Activated CD4-positive, alpha-beta T cell treated with anti-CD3 and anti-CD28 coated beads, Interleukin-2, amount 10 ng/mL, durations not matched to agents 24 days and 14 days (primary cell): ENCODE data around the gene EPB41L4A. TPM values are rescaled to one million over a fixed set of nuclear protein-coding genes. Genes with fewer than 3 reads are reported as not detected.

Source experiments
- DNase-seq: peaks from one replicate; pipeline ENCODE4 v3.0.0; 2022
- H3K27ac Mint-ChIP-seq: one replicate; pipeline ENCODE4 v1.8.0; 2022; ENCODE audit warnings: mild to moderate bottlenecking, mixed read lengths
- H3K27me3 Mint-ChIP-seq: one replicate; pipeline ENCODE4 v1.8.0; 2022; ENCODE audit warnings: mixed read lengths
- H3K36me3 Mint-ChIP-seq: one replicate; pipeline ENCODE4 v1.8.0; 2022; ENCODE audit warnings: low read depth, mild to moderate bottlenecking, mixed read lengths
- H3K4me1 Mint-ChIP-seq: one replicate; pipeline ENCODE4 v1.8.0; 2021; ENCODE audit warnings: mixed read lengths
- H3K4me3 Mint-ChIP-seq: one replicate; pipeline ENCODE4 v1.8.0; 2022; ENCODE audit warnings: mild to moderate bottlenecking, moderate library complexity, mixed read lengths
- H3K9me3 Mint-ChIP-seq: one replicate; pipeline ENCODE4 v1.8.0; 2021; ENCODE audit warnings: mixed read lengths
- intact Hi-C: fragments of 100-400 bp; cut with micrococcal nuclease; formaldehyde crosslinking; loops from one replicate; pipeline ENCODE4 v1.15.1; 2023
- total RNA-seq: library from RNA; stranded (reverse); gene quantifications from 2 replicates; pipeline ENCODE4 v1.2.3, GENCODE V29; 2022

EPB41L4A gene
- total RNA-seq, 1 donor from 2014 or later, result not detected

DNA sequence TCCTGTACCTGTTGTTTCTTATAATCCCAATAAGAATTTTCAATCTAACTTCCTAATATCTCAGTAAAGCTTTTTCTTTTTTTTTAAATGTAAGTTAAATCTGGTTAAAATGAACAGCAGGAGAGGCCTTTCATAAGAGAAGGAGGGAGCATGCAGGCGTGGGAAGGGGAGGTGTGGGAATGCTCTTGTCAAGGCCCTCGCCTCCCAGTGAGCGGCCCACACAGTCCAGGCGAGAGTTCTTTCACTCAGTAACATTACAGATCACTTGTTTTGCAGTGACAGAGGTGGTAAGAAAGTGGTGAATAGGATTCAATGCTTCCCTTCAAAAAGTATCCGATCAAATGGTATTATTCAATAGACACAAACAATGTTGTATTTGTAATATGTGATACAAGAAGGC lies 125.0 kb downstream of the EPB41L4A start:
- H3K27me3 Mint-ChIP-seq, result peaks cover 2% of the 10 kb centered on the region
- no peak overlapping the region for H3K27ac Mint-ChIP-seq
- peaks cover 6% of the 10 kb centered on the region for H3K9me3 Mint-ChIP-seq
- no peaks in the 10 kb centered on the region for H3K4me1 Mint-ChIP-seq
- DNase-seq, result no peak
- intact Hi-C loops, result no loop called here
- H3K36me3 Mint-ChIP-seq, result no peaks in the 10 kb centered on the region
- no peak overlapping the region for H3K4me3 Mint-ChIP-seq

DNA sequence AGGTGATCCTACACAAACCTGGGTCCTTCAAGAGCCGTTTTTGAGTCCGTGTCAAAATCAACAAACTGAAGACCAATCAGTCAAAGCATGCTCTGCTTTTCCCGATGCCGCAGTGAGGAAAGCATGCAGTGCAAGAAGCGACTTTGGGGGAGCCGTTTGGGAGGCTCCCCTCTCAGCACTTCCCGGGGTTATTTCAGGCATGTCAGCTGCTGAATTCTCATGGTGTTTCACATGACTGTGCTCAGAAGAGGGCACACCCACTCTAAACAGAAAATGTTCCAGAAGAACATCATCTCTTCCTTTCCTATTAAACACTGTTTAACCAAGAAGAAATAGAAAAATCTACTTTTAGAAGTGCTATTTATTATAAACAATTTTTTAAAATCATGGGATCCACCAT lies 125.5 kb downstream of the EPB41L4A start:
- H3K27ac Mint-ChIP-seq, result no peak overlapping the region
- intact Hi-C loops, result no loop called here
- no peak overlapping the region for H3K4me3 Mint-ChIP-seq

GRCh38 chr5:112290691-112291090 lies 128.4 kb downstream of the EPB41L4A start:
- no peak for DNase-seq
- Mint-ChIP-seq H3K9me3 (no peaks in the 10 kb centered on the region), H3K4me3 (no peak overlapping the region), H3K36me3 (no peaks in the 10 kb centered on the region), H3K27ac (no peak overlapping the region), H3K27me3 (peaks cover 2% of the 10 kb centered on the region), H3K4me1 (no peaks in the 10 kb centered on the region)
- intact Hi-C loops, result no loop called here

More for the DNA sequence above, 125.5 kb downstream of the EPB41L4A start:
- peaks cover 6% of the 10 kb centered on the region for H3K9me3 Mint-ChIP-seq
- DNase-seq, result no peak
- H3K36me3 Mint-ChIP-seq, result no peaks in the 10 kb centered on the region
- no peaks in the 10 kb centered on the region for H3K4me1 Mint-ChIP-seq
- H3K27me3 Mint-ChIP-seq, result peaks cover 2% of the 10 kb centered on the region

- Mint-ChIP-seq H3K4me1 (no peaks in the 10 kb centered on the region), H3K4me3 (no peak overlapping the region), H3K36me3 (no peaks in the 10 kb centered on the region), H3K9me3 (no peaks in the 10 kb centered on the region), H3K27ac (no peak overlapping the region), H3K27me3 (peaks cover 2% of the 10 kb centered on the region)
- intact Hi-C loops, result no loop called here
- no peak for DNase-seq
Observed at GRCh38 chr5:112289465-112289864, 129.6 kb downstream of the EPB41L4A start.

DNA sequence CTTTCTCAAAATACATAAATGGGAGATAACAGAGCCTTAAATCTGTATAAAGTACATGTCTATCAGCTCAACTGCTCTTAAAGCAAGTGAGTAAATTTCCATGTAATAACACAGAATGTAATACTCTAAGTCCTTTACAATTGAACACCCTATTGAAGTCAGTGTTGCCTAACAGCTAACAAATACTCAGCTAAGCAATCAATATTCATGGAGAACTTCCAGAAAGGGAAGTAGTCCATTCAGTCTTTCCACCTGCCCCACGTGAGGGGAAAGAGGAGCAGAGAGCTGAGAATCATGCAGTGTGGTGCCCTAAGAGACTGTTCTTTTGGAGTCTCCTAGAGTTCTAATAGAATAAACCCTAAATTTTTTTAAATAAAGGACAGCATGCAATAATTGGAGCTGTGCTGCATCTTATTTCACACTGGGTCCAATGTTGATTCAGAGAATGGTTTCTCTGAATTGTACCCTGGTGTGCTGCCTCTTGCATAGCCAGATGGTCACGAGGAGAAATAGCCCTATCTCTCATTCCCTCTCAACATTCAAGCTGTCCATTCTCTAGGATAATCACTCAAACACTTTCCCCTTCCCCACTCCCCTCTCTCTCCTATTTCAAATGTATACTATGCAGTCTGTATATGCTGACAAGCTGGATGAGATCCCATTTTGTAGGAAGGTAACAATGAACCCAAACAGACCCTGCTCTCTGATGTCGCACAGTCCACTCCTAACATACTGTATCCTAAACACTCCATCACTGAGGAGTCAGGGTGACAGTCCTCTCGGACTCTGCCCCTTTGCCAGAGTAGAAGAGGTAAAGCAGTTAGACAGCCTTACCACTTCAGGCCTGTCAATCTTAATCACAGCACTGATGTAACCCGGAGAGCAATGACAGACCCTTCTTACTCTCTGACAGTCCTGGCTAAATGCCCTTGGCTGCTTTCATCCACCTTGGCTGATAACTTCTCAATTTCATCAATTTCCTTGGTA lies 134.8 kb downstream of the EPB41L4A start:
- Mint-ChIP-seq H3K9me3 (no peaks in the 10 kb centered on the region), H3K4me3 (no peak overlapping the region), H3K4me1 (no peaks in the 10 kb centered on the region), H3K36me3 (no peaks in the 10 kb centered on the region), H3K27me3 (peaks cover 3% of the 10 kb centered on the region), H3K27ac (no peak overlapping the region)
- intact Hi-C loops, result no loop called here
- no peak for DNase-seq

- no peak overlapping the region for H3K27ac Mint-ChIP-seq
- DNase-seq, result no peak
- H3K4me3 Mint-ChIP-seq, result no peak overlapping the region
- no peaks in the 10 kb centered on the region for H3K4me1 Mint-ChIP-seq
- intact Hi-C loops, result no loop called here
- H3K36me3 Mint-ChIP-seq, result no peaks in the 10 kb centered on the region
- no peaks in the 10 kb centered on the region for H3K9me3 Mint-ChIP-seq
- peaks cover 4% of the 10 kb centered on the region for H3K27me3 Mint-ChIP-seq
Observed at GRCh38 chr5:112283034-112283582, 136.0 kb downstream of the EPB41L4A start.

GRCh38 chr5:112279082-112279481 lies 140.0 kb downstream of the EPB41L4A start:
- H3K4me1 Mint-ChIP-seq, result no peaks in the 10 kb centered on the region
- intact Hi-C loops, result no loop called here
- H3K4me3 Mint-ChIP-seq, result no peak overlapping the region
- no peaks in the 10 kb centered on the region for H3K36me3 Mint-ChIP-seq
- H3K9me3 Mint-ChIP-seq, result no peaks in the 10 kb centered on the region
- no peak overlapping the region for H3K27ac Mint-ChIP-seq
- no peak for DNase-seq
- peaks cover 6% of the 10 kb centered on the region for H3K27me3 Mint-ChIP-seq

DNA sequence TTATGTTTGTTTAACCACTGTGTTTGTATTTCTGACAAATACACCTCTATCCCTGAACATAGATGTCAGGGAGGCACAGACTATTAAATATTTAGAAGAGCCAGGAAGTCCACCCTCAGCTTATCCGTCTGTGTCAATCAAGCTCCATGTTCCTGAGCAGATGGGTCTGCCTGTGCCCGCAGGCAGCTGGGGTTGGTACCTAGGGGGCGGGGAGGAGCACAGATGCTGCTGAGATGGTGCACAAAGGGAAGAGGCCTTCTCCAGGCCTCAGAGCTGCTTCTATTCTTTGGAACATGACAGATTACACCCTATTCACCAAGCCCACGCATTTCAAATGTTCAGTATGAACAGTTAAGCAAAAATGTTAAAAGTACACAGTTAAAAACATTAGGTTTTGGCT lies 142.1 kb downstream of the EPB41L4A start:
- no peaks in the 10 kb centered on the region for H3K9me3 Mint-ChIP-seq
- no peaks in the 10 kb centered on the region for H3K4me1 Mint-ChIP-seq
- no peaks in the 10 kb centered on the region for H3K36me3 Mint-ChIP-seq
- no peak overlapping the region for H3K27ac Mint-ChIP-seq
- H3K4me3 Mint-ChIP-seq, result no peak overlapping the region
- DNase-seq, result no peak
- intact Hi-C loops, result no loop called here
- peaks cover 3% of the 10 kb centered on the region for H3K27me3 Mint-ChIP-seq

- intact Hi-C loops, result no loop called here
- H3K27me3 Mint-ChIP-seq, result peaks cover 3% of the 10 kb centered on the region
- no peak overlapping the region for H3K27ac Mint-ChIP-seq
- H3K4me3 Mint-ChIP-seq, result no peak overlapping the region
- no peaks in the 10 kb centered on the region for H3K36me3 Mint-ChIP-seq
- no peak for DNase-seq
- no peaks in the 10 kb centered on the region for H3K4me1 Mint-ChIP-seq
- no peaks in the 10 kb centered on the region for H3K9me3 Mint-ChIP-seq
Observed at GRCh38 chr5:112275671-112276070, 143.4 kb downstream of the EPB41L4A start.

DNA sequence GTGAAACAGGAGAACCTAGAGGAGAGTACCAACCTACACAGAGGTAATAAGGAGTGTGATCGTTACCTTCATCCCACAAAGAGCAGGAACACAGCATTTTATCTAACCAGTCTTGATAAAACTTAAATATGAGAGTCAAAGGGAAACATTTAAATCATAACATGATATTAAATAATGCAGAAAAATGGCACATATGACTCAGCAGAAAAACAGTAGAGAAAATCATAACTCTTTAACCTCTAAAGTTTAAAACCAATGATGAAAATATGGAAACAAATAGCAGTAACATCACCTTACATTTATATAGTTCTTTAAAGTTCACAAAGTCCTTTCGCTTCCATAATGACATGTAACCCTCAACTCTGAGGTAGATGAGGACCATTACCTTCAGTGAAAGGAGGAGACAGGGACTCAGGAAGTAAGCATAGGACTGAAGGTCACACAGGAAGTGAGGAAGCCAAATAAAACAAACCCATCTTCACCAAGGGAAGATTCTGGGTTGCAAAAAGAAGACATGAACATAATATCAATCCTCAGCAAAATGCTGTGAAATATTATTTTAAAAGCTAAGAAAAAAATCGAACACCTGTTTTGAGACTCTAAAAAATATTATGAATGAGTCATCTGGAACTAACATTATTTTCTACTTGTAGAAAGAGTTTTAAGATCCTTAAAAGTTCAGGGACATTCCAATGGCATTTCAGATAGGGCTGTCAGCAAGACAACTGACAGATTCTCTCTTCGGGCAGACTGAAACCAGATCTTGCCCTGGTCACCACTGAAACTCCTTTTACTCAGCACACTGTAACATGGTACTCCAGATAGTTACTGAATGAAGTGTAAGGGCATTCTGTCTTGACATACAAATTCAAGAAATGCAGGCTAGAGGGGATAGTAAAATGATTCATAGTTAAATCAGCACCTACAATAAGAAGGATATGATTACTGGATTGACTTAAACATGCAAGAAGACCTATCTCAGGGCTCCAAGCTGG lies 148.5 kb downstream of the EPB41L4A start:
- intact Hi-C loops, result no loop called here
- H3K36me3 Mint-ChIP-seq, result no peaks in the 10 kb centered on the region

GRCh38 chr5:112267231-112267630 lies 151.8 kb downstream of the EPB41L4A start:
- no peaks in the 10 kb centered on the region for H3K36me3 Mint-ChIP-seq
- H3K9me3 Mint-ChIP-seq, result no peaks in the 10 kb centered on the region
- no peak for DNase-seq
- peaks cover 3% of the 10 kb centered on the region for H3K27me3 Mint-ChIP-seq
- no peak overlapping the region for H3K4me3 Mint-ChIP-seq
- no peaks in the 10 kb centered on the region for H3K4me1 Mint-ChIP-seq
- H3K27ac Mint-ChIP-seq, result no peak overlapping the region
- intact Hi-C loops, result no loop called here

More for the DNA sequence above, 148.5 kb downstream of the EPB41L4A start:
- H3K9me3 Mint-ChIP-seq, result no peaks in the 10 kb centered on the region
- H3K27me3 Mint-ChIP-seq, result peaks cover 2% of the 10 kb centered on the region
- no peak overlapping the region for H3K4me3 Mint-ChIP-seq
- DNase-seq, result no peak
- H3K4me1 Mint-ChIP-seq, result no peaks in the 10 kb centered on the region
- H3K27ac Mint-ChIP-seq, result no peak overlapping the region

DNA sequence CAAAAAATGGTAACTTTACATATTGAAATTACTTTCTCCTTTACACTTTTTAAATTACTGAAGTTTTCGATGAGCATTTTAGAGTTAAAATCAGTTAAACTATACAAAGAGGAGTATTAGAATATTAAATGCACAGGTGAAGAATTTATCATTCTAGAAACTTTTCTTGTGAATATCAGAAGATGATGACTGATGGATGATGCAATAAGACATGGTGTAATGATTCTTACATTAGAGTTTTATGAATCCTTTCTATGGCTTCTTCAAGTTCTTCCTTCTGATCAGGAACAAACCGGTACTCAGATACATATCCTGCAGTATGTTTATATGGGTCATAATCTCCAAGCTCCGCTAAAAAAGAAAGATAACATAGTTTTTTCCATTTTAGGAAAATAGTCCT lies 154.4 kb downstream of the EPB41L4A start:
- peaks cover 4% of the 10 kb centered on the region for H3K27me3 Mint-ChIP-seq
- H3K27ac Mint-ChIP-seq, result no peak overlapping the region
- intact Hi-C loops, result no loop called here
- DNase-seq, result no peak
- no peak overlapping the region for H3K4me3 Mint-ChIP-seq
- H3K4me1 Mint-ChIP-seq, result no peaks in the 10 kb centered on the region
- H3K9me3 Mint-ChIP-seq, result no peaks in the 10 kb centered on the region
- H3K36me3 Mint-ChIP-seq, result no peaks in the 10 kb centered on the region

DNA sequence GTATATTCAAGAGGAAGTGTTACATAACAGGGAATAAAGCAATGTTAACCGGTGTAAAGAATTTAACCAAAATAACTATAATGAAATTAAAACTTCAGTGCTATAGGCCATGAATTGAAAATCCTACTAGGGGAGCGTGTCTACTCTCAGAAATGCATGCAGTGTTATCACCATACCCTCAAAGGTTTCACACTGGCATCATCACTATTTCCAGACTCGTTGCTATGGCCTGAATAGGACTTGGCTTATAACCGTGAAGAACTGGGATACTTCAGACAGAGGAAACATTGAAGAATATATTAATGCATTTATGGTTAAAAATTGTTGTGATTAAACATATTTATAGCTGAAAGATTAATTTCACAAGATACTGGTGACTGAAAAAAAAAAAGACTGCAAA lies 154.9 kb downstream of the EPB41L4A start:
- Mint-ChIP-seq H3K36me3 (no peaks in the 10 kb centered on the region), H3K27ac (no peak overlapping the region), H3K9me3 (no peaks in the 10 kb centered on the region), H3K27me3 (peaks cover 8% of the 10 kb centered on the region), H3K4me1 (no peaks in the 10 kb centered on the region), H3K4me3 (no peak overlapping the region)
- intact Hi-C loops, result no loop called here
- no peak for DNase-seq
